Measurements from ENCODE around the gene CHST11.

The CHST11 gene

DNA sequence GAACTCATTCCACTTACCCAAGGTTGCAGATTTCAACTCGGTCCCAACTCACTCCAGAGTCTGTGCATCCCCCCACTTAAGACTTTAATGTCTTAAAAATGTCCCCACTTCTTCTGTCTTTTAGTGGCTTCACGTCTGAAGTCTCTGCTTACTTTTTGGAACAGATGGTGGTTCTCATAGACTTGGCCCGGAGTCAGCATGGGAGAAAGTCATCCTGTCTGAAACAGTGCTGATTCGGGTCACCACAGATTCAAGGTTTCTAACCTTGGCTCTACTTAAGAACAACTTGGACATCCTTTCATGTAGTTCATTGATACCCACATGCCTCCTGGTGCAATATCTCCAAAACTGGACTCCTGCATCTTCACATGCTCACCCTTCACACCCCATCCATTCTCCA lies 26.0 kb downstream of the CHST11 start:
- no peak for DNase-seq (ENCODE audit: low spot score)

GRCh38 chr12:104484079-104484478 lies 27.3 kb downstream of the CHST11 start:
- no peak for DNase-seq (ENCODE audit: low spot score)

DNA sequence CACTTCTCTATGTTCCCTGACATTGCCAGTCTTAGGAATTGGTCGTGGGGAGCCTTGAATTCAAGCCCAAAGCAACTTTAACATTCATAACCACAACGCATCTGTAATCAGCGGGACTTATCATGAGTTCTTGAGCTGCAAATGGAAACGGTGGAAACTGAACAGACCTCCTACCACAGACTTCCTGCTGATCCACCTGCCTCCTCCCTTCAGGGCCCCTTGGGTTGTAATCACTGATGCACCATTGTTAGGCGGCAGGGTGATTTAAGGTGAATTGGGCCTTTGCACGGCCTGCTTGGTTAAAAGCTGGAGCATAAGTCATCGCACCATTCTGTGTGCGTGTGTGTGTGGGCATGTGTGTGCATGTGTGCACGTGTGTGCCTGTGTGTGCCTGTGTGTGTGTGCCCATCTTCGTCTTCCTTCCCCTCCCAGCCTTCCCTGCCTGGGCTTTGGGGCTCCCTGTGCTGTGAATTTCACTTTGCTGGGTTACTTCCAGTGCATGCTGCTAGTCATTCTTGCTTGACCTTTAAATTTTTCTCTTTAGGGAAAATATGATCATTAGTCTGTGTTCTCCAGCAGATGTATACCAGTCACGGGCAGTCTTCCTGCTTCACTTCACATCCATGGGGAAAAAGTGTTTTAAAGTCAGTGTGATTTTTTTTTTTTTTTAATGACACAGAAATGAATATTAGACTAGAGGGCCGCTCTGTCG lies 29.1 kb downstream of the CHST11 start:
- DNase-seq (ENCODE audit: low spot score): no peak

DNA sequence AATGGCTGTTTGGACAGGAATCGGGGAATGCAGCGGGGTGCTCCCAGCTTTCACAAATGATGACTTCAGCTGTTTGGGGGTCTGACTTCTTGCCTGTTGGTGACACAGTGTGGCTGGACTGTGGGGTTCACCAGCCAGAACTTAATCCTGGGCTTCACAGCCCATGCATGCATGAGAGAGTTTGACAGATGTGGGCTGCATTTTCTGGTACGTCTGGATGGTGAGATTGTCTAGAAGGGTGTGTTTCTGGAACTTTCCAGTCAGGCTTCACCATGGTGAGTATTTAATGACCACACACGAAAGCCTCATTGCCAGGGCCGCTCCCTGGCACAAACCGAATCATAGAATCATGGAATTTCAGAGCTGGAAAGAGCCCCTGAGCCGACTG lies 29.6 kb downstream of the CHST11 start:
- no peak for DNase-seq (ENCODE audit: low spot score)

DNA sequence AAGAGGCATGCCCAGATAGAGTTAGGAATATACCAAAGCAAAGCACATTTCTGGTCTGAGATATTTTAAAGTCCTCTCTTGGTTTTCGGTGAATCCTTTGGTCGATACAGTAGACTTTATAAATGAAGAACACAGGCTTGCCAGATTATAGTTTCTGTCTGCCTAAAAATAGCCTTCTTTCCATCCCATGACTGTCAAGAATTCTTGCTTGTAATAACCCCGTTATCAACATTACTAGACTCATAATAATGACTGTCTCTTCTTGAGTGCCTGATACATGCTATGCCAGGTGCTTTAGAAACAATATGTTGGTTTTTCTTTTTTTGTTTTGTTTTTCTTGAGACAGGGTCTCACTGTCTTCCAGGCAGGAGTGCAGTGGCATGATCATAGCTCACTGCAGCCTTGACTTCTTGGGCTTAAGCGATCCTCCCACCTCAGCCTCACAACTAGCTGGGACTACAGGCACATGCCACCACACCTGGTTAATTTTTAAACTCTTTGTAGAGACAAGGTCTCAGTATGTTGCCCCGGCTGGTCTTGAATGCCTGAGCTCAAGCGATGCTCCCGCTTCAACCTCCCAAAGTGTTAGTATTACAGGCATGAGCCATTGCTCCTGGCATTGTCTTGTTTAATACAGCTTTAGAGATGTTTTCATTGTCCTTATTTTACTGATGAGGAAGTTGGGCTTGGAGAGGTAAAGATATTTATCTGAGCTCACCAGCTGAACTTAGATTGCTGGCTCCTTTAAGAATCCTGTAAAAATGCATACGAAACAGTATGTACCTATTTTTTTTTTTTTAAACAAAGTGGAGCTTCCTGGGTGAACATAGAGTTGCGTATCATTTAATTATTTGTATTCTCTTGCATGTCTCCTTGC lies 30.4 kb downstream of the CHST11 start:
- no peak for DNase-seq (ENCODE audit: low spot score)

- no peak for DNase-seq (ENCODE audit: low spot score)
Measured at GRCh38 chr12:104488374-104488773, 31.6 kb downstream of the CHST11 start.

GRCh38 chr12:104490186-104490585 lies 33.4 kb downstream of the CHST11 start:
- DNase-seq (ENCODE audit: low spot score): no peak

- DNase-seq (ENCODE audit: low spot score): no peak
Measured at GRCh38 chr12:104490850-104491249, 34.1 kb downstream of the CHST11 start.

- no peak for DNase-seq (ENCODE audit: low spot score)
Measured at GRCh38 chr12:104493496-104493895, 36.7 kb downstream of the CHST11 start.

DNA sequence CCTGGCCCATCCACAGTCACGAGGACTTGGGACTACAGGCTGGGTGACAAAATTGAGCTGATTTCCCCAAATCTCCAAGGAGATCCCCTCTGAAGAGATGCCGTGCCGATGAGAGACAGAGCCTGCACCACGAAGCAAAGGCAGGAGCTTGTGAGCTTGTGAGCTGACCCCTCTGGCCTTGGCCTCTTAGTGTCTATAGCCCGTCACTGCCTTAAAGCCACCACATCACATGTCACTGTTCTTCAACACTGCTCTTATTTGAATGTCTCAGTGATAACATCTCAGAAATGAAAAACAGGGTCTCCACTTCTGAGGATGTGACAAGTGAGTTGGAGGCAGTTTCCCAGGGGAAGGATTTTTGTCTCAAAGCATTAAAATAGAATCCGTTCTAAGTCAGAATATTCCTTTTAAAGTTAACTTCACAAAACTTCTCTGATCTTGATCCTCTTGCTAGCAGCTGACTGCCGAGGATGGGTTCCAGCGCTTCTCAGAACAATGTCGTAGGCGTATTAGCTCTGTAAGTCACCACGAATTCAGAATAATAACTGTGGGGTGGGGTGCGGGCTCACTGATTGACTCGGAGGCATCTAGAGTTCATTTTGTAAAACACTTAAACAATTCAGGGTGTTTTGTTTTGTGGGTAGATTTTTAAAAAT lies 37.5 kb downstream of the CHST11 start:
- no peak for DNase-seq (ENCODE audit: low spot score)

- no peak for DNase-seq (ENCODE audit: low spot score)
Measured at GRCh38 chr12:104494793-104495158, 38.0 kb downstream of the CHST11 start.

- no peak for DNase-seq (ENCODE audit: low spot score)
Measured at GRCh38 chr12:104495786-104496185, 39.0 kb downstream of the CHST11 start.

GRCh38 chr12:104496336-104496735 lies 39.6 kb downstream of the CHST11 start:
- DNase-seq (ENCODE audit: low spot score): no peak

- no peak for DNase-seq (ENCODE audit: low spot score)
Measured at GRCh38 chr12:104498211-104498801, 41.6 kb downstream of the CHST11 start.

GRCh38 chr12:104499668-104500332 lies 43.1 kb downstream of the CHST11 start:
- no peak for DNase-seq (ENCODE audit: low spot score)

- DNase-seq (ENCODE audit: low spot score): no peak
Measured at GRCh38 chr12:104501115-104501514, 44.4 kb downstream of the CHST11 start.

- DNase-seq (ENCODE audit: low spot score): no peak
Measured at GRCh38 chr12:104501660-104502059, 44.9 kb downstream of the CHST11 start.

DNA sequence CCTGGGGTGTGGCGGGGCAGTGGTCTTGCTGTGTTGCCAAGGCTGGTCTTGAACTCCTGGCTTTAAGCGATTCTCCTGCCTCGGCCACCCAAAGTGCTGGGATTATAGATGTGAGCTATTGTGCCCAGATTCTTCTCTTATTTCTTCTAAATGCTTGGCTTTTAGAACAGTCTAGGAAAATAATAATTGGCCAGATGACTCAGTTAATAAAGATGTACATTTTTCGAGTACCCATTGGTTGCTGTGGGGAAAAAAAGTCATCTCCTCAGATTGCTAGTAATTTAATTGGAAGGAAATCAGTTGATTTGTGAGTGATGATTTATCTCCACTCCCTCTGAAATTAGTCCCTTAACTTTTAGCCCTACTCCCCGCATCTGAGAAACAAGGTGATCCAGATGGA lies 45.5 kb downstream of the CHST11 start:
- DNase-seq (ENCODE audit: low spot score): no peak

DNA sequence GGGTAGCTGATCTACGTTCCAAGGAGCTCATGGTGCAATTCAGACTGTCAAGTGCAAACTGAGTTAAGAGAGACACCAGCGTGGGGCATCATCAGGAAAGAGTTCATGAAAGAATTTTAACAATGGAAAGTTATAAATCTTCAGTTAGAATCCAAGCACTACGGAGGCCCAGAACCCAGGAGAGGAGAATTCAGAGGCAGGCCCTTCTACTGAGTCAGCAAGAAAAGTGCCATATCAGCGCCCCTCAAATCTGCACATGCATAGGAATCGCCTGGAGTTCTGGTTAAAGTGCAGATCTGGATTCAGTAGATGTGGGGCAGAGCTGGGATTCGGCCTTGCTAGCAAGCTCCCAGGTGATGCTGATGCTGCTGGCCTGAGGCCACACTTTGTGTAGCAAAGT lies 45.9 kb downstream of the CHST11 start:
- DNase-seq (ENCODE audit: low spot score): no peak

DNA sequence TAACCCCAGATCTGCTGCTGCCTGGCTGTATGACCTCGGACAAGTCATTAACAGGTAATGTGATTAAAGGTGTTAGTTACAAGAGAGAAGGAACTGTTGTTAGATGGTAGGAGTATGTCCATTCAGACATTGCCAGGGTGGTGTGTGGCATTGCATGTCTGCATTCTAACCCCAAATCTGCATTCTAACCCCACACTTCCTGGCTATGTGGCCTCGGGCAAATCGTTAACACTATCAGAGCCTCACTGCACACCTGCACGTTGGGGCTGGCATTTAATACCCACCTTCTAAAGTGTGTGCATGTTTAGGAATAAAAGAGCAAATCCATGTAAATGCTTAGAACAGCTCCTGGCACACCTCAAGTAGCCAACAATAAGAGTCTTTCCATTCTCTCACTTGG lies 46.4 kb downstream of the CHST11 start:
- DNase-seq (ENCODE audit: low spot score): no peak

DNA sequence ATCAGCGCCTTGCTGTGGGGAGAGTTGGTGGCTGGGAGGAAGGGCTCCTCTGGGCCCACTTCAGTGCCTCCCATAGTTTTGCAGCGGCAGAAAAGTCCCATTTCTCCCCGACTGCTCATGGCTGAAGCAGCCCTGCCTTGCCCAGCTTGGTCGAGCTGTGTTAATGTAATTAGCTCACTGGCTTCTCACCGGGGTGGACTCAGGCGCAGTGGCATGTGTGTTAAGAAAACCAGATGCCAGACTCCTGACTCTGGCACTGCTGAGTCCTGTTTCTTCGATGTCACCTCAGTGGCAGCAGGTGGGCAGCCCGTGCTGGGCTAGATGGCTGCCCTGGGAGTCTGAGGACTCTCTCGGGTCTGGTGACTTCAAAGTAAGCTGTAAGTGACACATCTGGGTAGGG lies 47.4 kb downstream of the CHST11 start:
- no peak for DNase-seq (ENCODE audit: low spot score)

All from globus pallidus (tissue), 1 donor.